Keratinocyte (primary cell): ENCODE measurements around the gene KRT23. TPM values are rescaled to one million over a fixed set of nuclear protein-coding genes. Genes with fewer than 3 reads are reported as not detected.

Source experiments
- DNase-seq: peaks from one replicate; pipeline ENCODE4 v3.0.0-alpha.2; 2011; ENCODE audit warnings: low read depth, missing footprints, low spot score
- FAIRE-seq: peaks from 2 replicates; lab custom pipeline; 2011; peaks lifted over from hg19 to GRCh38; lab: Jason Lieb, UNC
- H2AFZ ChIP-seq: 2 replicates; pipeline ENCODE4 v1.6.0; 2012; ENCODE audit warnings: low read length, control low read depth, inconsistent platforms; ENCODE audit not compliant: control insufficient read depth
- H3K27ac ChIP-seq: 2 replicates; pipeline ENCODE4 v1.5.1; 2011; ENCODE audit warnings: low read length; ENCODE audit not compliant: control insufficient read depth, insufficient read depth
- H3K27me3 ChIP-seq: 3 replicates; pipeline ENCODE4 v1.6.0; 2011; ENCODE audit warnings: low read length; ENCODE audit not compliant: control insufficient read depth, insufficient read depth; ENCODE audit errors: extremely low read depth
- H3K36me3 ChIP-seq, 2 experiments: 2 replicates in 1 of 2; 3 replicates in 1 of 2; pipeline ENCODE4 v1.5.1; 2011; ENCODE audit warnings: low read length in 2 of 2, mild to moderate bottlenecking in 1 of 2; ENCODE audit not compliant: control insufficient read depth in 2 of 2, insufficient read depth in 2 of 2; ENCODE audit errors: extremely low read depth in 1 of 2
- H3K4me1 ChIP-seq: 3 replicates; pipeline ENCODE4 v1.5.1; 2011; ENCODE audit warnings: low read length; ENCODE audit not compliant: control insufficient read depth, insufficient read depth; ENCODE audit errors: extremely low read depth
- H3K4me2 ChIP-seq: 3 replicates; pipeline ENCODE4 v1.6.0; 2011; ENCODE audit warnings: low read depth, low read length; ENCODE audit not compliant: control insufficient read depth, insufficient read depth; ENCODE audit errors: extremely low read depth
- H3K4me3 ChIP-seq, 3 experiments: fragments of 200-600 bp in 1 of 3; sonication (generic) in 1 of 3; 2 replicates in 2 of 3; 3 replicates in 1 of 3; pipeline ENCODE4 v1.5.1; 2011 to 2016; ENCODE audit warnings: low read length in 3 of 3, mild to moderate bottlenecking in 3 of 3, control low read depth in 2 of 3, inconsistent platforms in 1 of 3, low read depth in 1 of 3, mixed read lengths in 1 of 3, mixed run types in 1 of 3, moderate library complexity in 1 of 3; ENCODE audit not compliant: control insufficient read depth in 2 of 3, insufficient read depth in 2 of 3; ENCODE audit errors: extremely low read depth in 1 of 3
- H3K79me2 ChIP-seq: 2 replicates; pipeline ENCODE4 v1.6.0; 2012; ENCODE audit warnings: low read length; ENCODE audit not compliant: control insufficient read depth, insufficient read depth
- H3K9ac ChIP-seq: 3 replicates; pipeline ENCODE4 v1.6.0; 2011; ENCODE audit warnings: low read length; ENCODE audit not compliant: control insufficient read depth, insufficient read depth; ENCODE audit errors: extremely low read depth
- H3K9me1 ChIP-seq: 3 replicates; pipeline ENCODE4 v1.6.0; 2011; ENCODE audit warnings: low read length; ENCODE audit not compliant: control insufficient read depth, insufficient read depth; ENCODE audit errors: extremely low read depth
- H3K9me3 ChIP-seq: 2 replicates; pipeline ENCODE4 v1.5.1; 2012; ENCODE audit warnings: low read depth, low read length; ENCODE audit not compliant: control insufficient read depth
- H4K20me1 ChIP-seq: 3 replicates; pipeline ENCODE4 v1.6.0; 2011; ENCODE audit warnings: low read length; ENCODE audit not compliant: control insufficient read depth, insufficient read depth; ENCODE audit errors: extremely low read depth
- EZH2 ChIP-seq: IDR thresholded peaks from one replicate; pipeline ENCODE4 v1.6.1; 2012; ENCODE audit warnings: inconsistent platforms, mild to moderate bottlenecking, low read length, moderate library complexity
- dilution Hi-C: fragments of 300-500 bp; cut with MboI; formaldehyde crosslinking; loops from one replicate; pipeline ENCODE4 v1.7.0; 2020; ENCODE audit warnings: low sequenced_read_pairs; ENCODE audit not compliant: extremely low pct_ligation_motif_present
- polyA plus RNA-seq, 5 experiments: library from polyadenylated mRNA; depleted of rRNA in 3 of 5; stranded (reverse) in 3 of 5; stranded (forward) in 1 of 5; unstranded in 1 of 5; fragments of >200 nt; gene quantifications; 1 replicate in 1 of 5; 2 replicates in 3 of 5; 3 replicates in 1 of 5; pipeline versions ENCODE4 v1.2.1 to v1.2.3, GENCODE V29; 2011 to 2012; ENCODE audit warnings: missing spikeins in 2 of 5, low read depth in 1 of 5, low replicate concordance in 1 of 5
- TF ChIP-seq, protein P1 (sequence below), 3 experiments: IDR thresholded peaks in 1 of 3; conservative IDR thresholded peaks in 1 of 3; optimal IDR thresholded peaks in 1 of 3; 2 replicates in 2 of 3; 3 replicates in 1 of 3; pipeline versions ENCODE3 to v1.5.1; 2011; ENCODE audit warnings: low read length in 3 of 3, mild to moderate bottlenecking in 3 of 3, moderate library complexity in 2 of 3, control low read depth in 1 of 3, inconsistent platforms in 1 of 3; ENCODE audit not compliant: insufficient read depth in 2 of 3; ENCODE audit errors: extremely low read depth in 1 of 3

Gene KRT23
- polyA plus RNA-seq, 1 donor (not counting 4 experiments of a cell fraction or from before 2014, with no cell fraction given), result 8.2 TPM

- Histone ChIP-seq H3K4me3 (no peak overlapping the region), H3K4me2 (no peak overlapping the region), H3K4me1 (peaks cover 4% of the 10 kb centered on the region), H2AFZ (no peak overlapping the region), H4K20me1 (no peaks in the 10 kb centered on the region), H3K27ac (no peak overlapping the region), H3K36me3 (no peaks in the 10 kb centered on the region), H3K27me3 (no peaks in the 10 kb centered on the region), H3K9me3 (no peaks in the 10 kb centered on the region), H3K9ac (no peak overlapping the region), H3K9me1 (no peaks in the 10 kb centered on the region), H3K79me2 (no peaks in the 10 kb centered on the region)
- DNase-seq (no peak), FAIRE-seq (no peak)
- dilution Hi-C loops, result no loop called here
- TF ChIP-seq EZH2, result no peak
- TF ChIP-seq, protein P1, sequence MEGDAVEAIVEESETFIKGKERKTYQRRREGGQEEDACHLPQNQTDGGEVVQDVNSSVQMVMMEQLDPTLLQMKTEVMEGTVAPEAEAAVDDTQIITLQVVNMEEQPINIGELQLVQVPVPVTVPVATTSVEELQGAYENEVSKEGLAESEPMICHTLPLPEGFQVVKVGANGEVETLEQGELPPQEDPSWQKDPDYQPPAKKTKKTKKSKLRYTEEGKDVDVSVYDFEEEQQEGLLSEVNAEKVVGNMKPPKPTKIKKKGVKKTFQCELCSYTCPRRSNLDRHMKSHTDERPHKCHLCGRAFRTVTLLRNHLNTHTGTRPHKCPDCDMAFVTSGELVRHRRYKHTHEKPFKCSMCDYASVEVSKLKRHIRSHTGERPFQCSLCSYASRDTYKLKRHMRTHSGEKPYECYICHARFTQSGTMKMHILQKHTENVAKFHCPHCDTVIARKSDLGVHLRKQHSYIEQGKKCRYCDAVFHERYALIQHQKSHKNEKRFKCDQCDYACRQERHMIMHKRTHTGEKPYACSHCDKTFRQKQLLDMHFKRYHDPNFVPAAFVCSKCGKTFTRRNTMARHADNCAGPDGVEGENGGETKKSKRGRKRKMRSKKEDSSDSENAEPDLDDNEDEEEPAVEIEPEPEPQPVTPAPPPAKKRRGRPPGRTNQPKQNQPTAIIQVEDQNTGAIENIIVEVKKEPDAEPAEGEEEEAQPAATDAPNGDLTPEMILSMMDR (optimal IDR thresholded peaks at IDR 0.05 in 1 of 3, IDR thresholded peaks at IDR 0.05 in 1 of 3, conservative IDR thresholded peaks at IDR 0.05 in 1 of 3; ENCODE audit: extremely low read depth in 1 of 3, insufficient read depth in 2 of 3, low read length in 3 of 3), result no peak
Measured at GRCh38 chr17:40974366-40974765, 36.9 kb upstream of the KRT23 start.

- Histone ChIP-seq H3K9ac (no peak overlapping the region), H3K9me1 (no peaks in the 10 kb centered on the region), H3K4me3 (no peak overlapping the region), H3K4me2 (no peak overlapping the region), H3K27me3 (no peaks in the 10 kb centered on the region), H3K27ac (no peak overlapping the region), H4K20me1 (no peaks in the 10 kb centered on the region), H3K79me2 (no peaks in the 10 kb centered on the region), H3K36me3 (no peaks in the 10 kb centered on the region), H3K9me3 (no peaks in the 10 kb centered on the region), H3K4me1 (no peaks in the 10 kb centered on the region), H2AFZ (no peak overlapping the region)
- dilution Hi-C loops, result no loop called here
- no peak for TF ChIP-seq EZH2
- TF ChIP-seq, protein P1 (optimal IDR thresholded peaks at IDR 0.05 in 1 of 3, IDR thresholded peaks at IDR 0.05 in 1 of 3, conservative IDR thresholded peaks at IDR 0.05 in 1 of 3; ENCODE audit: extremely low read depth in 1 of 3, insufficient read depth in 2 of 3, low read length in 3 of 3), result no peak
- FAIRE-seq (no peak), DNase-seq (no peak)
Measured at GRCh38 chr17:40967582-40967981, 30.1 kb upstream of the KRT23 start.
